Mucosa of descending colon (tissue), 3 donors: ENCODE measurements around the gene TPT1. TPM values are rescaled to one million over a fixed set of nuclear protein-coding genes. Genes with fewer than 3 reads are reported as not detected.

Source experiments
- ATAC-seq: fragments of 200-7000 bp; cut with Tn5 transposase; one replicate; pipeline ENCODE4 v1.9.1; 2020; ENCODE audit warnings: mild to moderate bottlenecking, moderate library complexity
- DNase-seq, 3 donors: peaks; one replicate each; pipeline ENCODE4 v3.0.0-alpha.2; 2020
- H3K36me3 ChIP-seq: fragments of 200-600 bp; one replicate; pipeline ENCODE4 v1.8.0; 2021; ENCODE audit warnings: low read depth, mild to moderate bottlenecking
- H3K4me1 ChIP-seq: fragments of 200-600 bp; one replicate; pipeline ENCODE4 v1.8.0; 2021; ENCODE audit warnings: low read depth, mild to moderate bottlenecking
- H3K4me3 ChIP-seq: fragments of 200-600 bp; one replicate; pipeline ENCODE4 v1.8.0; 2021; ENCODE audit warnings: mild to moderate bottlenecking
- H3K9me3 ChIP-seq: fragments of 200-600 bp; one replicate; pipeline ENCODE4 v1.8.0; 2021; ENCODE audit warnings: mild to moderate bottlenecking
- intact Hi-C, 2 donors: fragments of 100-400 bp; cut with DNase I in 1 of 2; cut with micrococcal nuclease in 1 of 2; formaldehyde crosslinking; loops; one replicate each; pipeline versions ENCODE4 v1.11.0 to v1.11.1; 2022; cut with DNase I, micrococcal nuclease
- total RNA-seq, 3 donors: library from RNA; stranded (reverse); fragmentation: NEBNext Ultra II Directional in 2 of 3; extraction: Animal tissue kit (Norgen Biotek cat#: 25700) in 2 of 3; gene quantifications; one replicate each; pipeline versions ENCODE4 v1.2.1 to v1.2.4, GENCODE V29; 2021 to 2023
- TF ChIP-seq, protein P1 (sequence below): fragments of 200-600 bp; IDR thresholded peaks from one replicate; pipeline ENCODE4 v1.8.0; 2022; ENCODE audit warnings: antibody characterized with exemption, mild to moderate bottlenecking
- donor health status: DM: no; HTN: no; CAD: no; lungs with moderate emphysema.
- donor health status: DM: no; HTN: no; CAD: no.
- donor health status: DM: no; HTN: yes; CAD: no.

TPT1 gene
- total RNA-seq, 3 donors from 2014 or later: 3,253 to 4,069 (median 3,560) TPM

- peaks cover 15% of the 10 kb centered on the region for H3K4me1 ChIP-seq
- ATAC-seq (peak; percentile 50), DNase-seq (no peak)
- H3K9me3 ChIP-seq: no peaks in the 10 kb centered on the region
- intact Hi-C loops: loop anchor here in 1 of 2 donors (10.0 kb wide), 1 partner anchor 677 kb away; no protein-coding TSS in a partner anchor
- no peak overlapping the region for H3K4me3 ChIP-seq
- TF ChIP-seq, protein P1, sequence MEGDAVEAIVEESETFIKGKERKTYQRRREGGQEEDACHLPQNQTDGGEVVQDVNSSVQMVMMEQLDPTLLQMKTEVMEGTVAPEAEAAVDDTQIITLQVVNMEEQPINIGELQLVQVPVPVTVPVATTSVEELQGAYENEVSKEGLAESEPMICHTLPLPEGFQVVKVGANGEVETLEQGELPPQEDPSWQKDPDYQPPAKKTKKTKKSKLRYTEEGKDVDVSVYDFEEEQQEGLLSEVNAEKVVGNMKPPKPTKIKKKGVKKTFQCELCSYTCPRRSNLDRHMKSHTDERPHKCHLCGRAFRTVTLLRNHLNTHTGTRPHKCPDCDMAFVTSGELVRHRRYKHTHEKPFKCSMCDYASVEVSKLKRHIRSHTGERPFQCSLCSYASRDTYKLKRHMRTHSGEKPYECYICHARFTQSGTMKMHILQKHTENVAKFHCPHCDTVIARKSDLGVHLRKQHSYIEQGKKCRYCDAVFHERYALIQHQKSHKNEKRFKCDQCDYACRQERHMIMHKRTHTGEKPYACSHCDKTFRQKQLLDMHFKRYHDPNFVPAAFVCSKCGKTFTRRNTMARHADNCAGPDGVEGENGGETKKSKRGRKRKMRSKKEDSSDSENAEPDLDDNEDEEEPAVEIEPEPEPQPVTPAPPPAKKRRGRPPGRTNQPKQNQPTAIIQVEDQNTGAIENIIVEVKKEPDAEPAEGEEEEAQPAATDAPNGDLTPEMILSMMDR: no peak
- H3K36me3 ChIP-seq: no peaks in the 10 kb centered on the region
Observed at GRCh38 chr13:45368005-45368404, 27.0 kb upstream of the TPT1 start.

GRCh38 chr13:45367358-45367757 is 26.4 kb upstream of the TPT1 start:
- DNase-seq (peak; percentile 72 to 90 (median 73)), ATAC-seq (peak; percentile 95)
- Histone ChIP-seq H3K4me1 (peaks cover 15% of the 10 kb centered on the region), H3K4me3 (no peak overlapping the region), H3K36me3 (no peaks in the 10 kb centered on the region), H3K9me3 (no peaks in the 10 kb centered on the region)
- TF ChIP-seq, protein P1: no peak
- intact Hi-C loops: loop anchor here in 1 of 2 donors (10.0 kb wide), 1 partner anchor 677 kb away; no protein-coding TSS in a partner anchor

DNA sequence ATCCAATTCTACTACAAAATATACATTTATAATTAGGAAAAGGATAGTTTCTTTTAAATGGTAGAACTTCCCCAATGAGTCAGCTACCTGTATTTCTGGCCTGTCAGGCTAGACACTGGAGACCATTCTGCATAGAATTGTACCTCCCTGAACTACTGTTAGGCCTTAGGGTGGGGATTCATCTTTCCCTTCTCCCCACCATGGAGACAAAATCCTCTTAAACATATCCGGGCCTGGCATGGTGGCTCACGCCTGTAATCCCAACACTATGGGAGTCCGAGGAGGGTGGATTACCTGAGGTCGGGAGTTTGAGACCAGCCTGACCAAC is 24.5 kb upstream of the TPT1 start:
- H3K9me3 ChIP-seq: no peaks in the 10 kb centered on the region
- H3K4me3 ChIP-seq: no peak overlapping the region
- TF ChIP-seq, protein P1: no peak
- intact Hi-C loops: loop anchor here in 1 of 2 donors (10.0 kb wide), 1 partner anchor 679 kb away; no protein-coding TSS in a partner anchor
- no peaks in the 10 kb centered on the region for H3K36me3 ChIP-seq
- no peak for DNase-seq
- no peak for ATAC-seq
- H3K4me1 ChIP-seq: peaks cover 9% of the 10 kb centered on the region

GRCh38 chr13:45364876-45365557 is 24.0 kb upstream of the TPT1 start:
- no peaks in the 10 kb centered on the region for H3K9me3 ChIP-seq
- H3K4me1 ChIP-seq: peaks cover 9% of the 10 kb centered on the region
- TF ChIP-seq, protein P1: no peak
- H3K36me3 ChIP-seq: no peaks in the 10 kb centered on the region
- DNase-seq (no peak), ATAC-seq (no peak)
- intact Hi-C loops: loop anchor here in 1 of 2 donors (10.0 kb wide), 1 partner anchor 680 kb away; no protein-coding TSS in a partner anchor
- no peak overlapping the region for H3K4me3 ChIP-seq

GRCh38 chr13:45362939-45363338 is 22.0 kb upstream of the TPT1 start:
- no peaks in the 10 kb centered on the region for H3K36me3 ChIP-seq
- intact Hi-C loops: loop anchor here in 1 of 2 donors (10.0 kb wide), 1 partner anchor 682 kb away; no protein-coding TSS in a partner anchor
- ATAC-seq: no peak

More at GRCh38 chr13:45362939-45363338, 22.0 kb upstream of the TPT1 start:
- no peaks in the 10 kb centered on the region for H3K9me3 ChIP-seq
- peaks cover 5% of the 10 kb centered on the region for H3K4me1 ChIP-seq
- DNase-seq: no peak
- no peak overlapping the region for H3K4me3 ChIP-seq
- TF ChIP-seq, protein P1: no peak
